HG02884 (cell line): ENCODE measurements around the gene TLCD1.

ENCODE experiments used
- ATAC-seq: cut with Tn5 transposase; IDR thresholded peaks from one replicate; pipeline ENCODE4 v1.9.1; 2021; ENCODE audit warnings: mild to moderate bottlenecking, moderate library complexity; ENCODE audit not compliant: unreplicated experiment

The TLCD1 gene

DNA sequence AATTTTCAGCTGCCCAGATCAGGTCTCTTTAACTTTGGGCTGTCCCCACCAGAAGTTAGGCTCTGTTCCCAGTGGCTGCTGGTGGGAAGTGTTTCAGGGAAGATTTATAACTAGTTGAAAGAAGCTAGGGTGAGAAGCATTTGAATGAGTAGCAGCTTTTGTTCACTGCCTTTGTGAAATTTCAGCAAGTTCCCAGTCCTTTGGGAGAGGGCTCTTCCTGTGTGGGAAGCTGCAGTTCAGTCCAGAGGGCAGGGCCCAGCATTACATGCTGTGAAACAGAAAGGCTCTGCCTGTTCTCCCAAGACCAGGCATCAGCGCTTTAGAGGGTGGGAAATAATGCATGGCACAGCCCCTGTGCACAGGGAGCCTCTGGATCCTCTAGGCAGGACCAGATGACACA lies 32.2 kb downstream of the TLCD1 start:
- ATAC-seq: no peak

DNA sequence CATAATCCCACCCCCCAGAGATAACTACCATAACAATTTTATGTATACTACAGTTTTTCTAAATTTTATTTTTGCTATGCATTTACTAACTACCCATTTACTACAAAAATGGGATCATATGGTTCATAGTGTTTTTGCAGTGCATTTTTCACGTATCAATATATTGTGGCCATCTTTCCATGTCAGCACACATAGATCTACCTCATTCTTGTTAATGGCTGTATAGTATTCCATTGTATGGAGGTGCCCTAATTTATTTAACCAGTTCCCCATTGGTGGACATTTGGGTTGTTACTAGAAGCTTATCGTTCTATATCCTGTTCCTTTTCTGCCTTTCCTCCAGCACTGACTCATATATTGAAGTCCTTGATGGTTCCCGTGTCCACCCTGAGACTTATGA lies 37.0 kb downstream of the TLCD1 start:
- no peak for ATAC-seq

DNA sequence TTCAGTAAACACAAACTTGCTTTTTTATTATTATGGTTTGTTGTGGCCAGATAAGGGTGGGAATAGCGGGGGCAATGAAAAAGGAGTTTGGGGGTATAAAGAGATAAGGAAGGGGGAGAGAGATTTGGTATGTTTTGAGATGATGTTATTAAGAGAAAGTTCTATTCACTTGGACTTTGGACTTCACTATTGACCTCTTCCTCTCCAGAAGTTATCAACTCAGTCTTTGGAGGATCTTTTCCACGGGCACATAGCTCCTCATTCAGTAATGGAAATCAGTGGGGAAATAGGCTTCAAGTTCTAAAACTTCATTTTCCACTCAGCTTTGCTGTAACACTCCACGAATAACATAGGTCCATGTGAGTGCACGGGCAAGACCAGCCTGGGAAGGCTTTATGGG lies 37.6 kb downstream of the TLCD1 start:
- no peak for ATAC-seq

DNA sequence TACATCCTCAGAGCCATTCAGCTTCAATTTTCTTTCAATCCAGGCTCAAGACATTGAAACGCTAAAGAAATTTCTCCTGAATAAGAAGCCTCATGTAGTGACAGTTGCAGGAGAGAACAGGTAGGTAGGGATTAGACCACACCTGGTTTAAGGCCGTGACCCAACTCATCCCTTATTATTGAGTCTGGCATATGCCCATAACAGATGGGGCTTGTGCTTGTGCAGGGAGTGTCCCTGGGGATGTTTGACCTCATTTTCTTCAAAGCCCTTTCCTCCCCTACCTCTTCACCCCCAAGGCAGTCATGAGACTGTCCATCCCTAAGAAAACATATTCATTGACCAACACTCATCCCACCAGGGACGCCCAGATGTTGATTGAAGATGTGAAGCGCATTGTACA lies 39.7 kb downstream of the TLCD1 start:
- no peak for ATAC-seq

DNA sequence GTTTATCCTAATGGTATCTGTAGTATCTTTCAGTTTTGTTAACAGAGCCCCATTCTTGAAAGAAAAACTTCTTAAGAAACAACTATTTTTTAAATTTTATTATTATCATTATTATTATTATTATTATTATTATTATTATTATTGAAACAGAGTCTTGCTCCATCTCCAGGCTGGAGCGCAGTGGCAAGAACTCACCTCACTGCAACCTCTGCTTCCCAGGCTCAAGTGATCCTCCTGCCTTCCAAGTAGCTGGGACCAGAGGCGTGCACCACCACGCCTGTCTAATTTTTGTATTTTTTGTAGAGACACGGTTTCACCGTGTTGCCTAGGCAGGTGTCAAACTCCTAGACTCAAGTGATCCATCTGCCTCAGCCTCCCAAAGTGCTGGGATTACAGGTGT lies 40.7 kb downstream of the TLCD1 start:
- ATAC-seq: no peak

DNA sequence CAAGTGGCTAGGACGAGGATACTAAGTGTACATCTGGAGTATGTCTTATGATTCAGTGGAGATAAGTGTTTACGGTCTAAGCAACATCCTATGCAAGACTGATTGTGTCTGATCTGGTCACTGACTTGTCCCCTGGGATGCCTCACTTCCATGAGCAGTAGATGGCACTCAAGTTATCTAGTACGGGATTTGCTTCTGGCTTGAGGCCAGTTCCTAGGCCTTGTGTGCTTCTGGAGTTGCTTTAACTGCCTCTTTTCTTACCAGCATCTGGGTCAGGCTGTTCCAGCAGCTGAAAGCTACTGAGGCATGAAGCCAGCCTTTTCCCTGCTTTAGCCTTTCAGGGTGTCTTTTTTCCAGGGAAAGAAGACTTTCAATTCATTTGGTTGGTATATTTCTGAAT lies 41.1 kb downstream of the TLCD1 start:
- no peak for ATAC-seq

DNA sequence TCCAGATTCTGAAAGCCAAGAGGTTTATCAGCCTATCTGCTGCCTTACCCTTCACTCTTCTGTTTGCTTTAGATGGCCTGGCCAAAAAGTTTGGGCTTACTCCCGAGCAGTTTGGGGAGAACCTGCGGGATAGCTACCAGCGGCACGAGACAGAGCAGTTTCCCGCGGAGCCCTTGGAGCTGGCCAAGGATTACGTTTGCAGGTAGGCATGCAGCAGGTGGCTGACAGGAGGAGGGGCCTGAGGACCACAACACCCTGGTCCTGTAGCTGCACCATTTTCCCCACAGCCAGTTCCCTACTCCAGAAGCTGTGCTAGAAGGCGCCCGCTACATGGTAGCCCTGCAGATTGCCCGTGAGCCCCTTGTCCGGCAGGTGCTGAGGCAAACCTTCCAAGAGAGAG lies 43.4 kb downstream of the TLCD1 start:
- no peak for ATAC-seq

DNA sequence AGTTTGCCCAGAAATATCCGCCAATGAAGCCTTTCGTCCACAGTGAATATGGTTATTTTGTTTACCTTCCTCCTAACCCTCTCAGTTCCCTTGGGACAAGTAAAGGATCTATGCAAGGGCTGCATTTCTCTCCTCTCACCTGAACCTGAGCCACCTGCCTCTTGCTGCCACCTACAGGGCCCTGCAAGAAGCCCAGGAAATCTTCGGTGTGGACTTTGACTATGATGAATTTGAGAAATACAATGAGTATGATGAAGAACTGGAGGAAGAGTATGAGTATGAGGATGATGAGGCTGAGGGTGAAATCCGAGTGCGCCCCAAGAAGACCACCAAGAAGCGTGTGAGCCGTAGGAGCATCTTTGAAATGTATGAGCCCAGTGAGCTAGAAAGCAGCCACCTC lies 50.1 kb downstream of the TLCD1 start:
- no peak for ATAC-seq

DNA sequence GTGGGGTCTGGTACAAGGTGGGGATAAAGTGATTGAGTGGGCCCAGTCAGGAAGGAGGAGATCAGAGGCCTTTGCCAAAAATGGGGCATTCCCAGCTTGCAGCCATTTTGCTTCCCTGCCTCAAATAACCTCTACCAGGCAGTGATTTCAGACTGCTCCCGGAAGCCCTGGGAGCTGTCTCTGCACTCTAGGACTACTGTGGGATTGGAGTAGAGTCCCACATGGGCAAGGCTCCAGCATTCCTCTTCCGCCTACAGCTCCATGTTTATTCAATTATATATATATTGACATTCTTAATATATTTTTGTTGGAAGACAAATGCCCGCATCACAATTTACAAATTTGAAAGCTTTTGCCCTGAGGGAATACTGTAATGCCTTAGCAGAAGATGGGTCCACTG lies 50.5 kb downstream of the TLCD1 start:
- ATAC-seq: no peak
